GM18867 (cell line): Measurements from ENCODE around the gene FES.

Experiments used
- ATAC-seq: cut with Tn5 transposase; IDR thresholded peaks from one replicate; pipeline ENCODE4 v1.9.1; 2021; ENCODE audit warnings: mild to moderate bottlenecking, moderate library complexity; ENCODE audit not compliant: unreplicated experiment

The FES gene

DNA sequence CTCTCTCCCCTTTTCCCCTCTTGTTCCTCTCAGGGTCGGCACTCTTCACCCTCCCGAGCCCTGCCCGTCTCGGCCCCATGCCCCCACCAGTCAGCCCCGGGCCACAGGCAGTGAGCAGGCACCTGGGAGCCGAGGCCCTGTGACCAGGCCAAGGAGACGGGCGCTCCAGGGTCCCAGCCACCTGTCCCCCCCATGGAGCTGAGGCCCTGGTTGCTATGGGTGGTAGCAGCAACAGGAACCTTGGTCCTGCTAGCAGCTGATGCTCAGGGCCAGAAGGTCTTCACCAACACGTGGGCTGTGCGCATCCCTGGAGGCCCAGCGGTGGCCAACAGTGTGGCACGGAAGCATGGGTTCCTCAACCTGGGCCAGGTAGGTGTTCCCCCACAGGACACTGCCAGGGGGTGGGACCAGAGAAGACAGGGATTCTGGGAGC lies 8.7 kb upstream of the FES start:
- no peak for ATAC-seq

DNA sequence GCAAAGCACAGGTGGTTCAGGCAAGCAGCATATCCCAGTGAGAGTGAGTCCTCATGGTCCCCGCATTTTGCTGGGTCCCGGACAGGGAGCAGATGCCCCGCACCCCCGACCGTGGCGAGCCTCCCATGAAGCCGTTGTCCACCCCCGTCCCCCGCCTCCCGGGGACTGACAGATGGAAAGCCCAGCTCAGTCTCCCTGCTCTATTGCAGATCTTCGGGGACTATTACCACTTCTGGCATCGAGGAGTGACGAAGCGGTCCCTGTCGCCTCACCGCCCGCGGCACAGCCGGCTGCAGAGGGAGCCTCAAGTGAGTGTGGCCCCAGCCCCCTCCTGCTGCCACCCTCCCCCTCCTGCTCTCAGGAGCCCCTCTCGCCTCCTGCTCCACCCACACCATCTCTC lies 8.3 kb upstream of the FES start:
- no peak for ATAC-seq

DNA sequence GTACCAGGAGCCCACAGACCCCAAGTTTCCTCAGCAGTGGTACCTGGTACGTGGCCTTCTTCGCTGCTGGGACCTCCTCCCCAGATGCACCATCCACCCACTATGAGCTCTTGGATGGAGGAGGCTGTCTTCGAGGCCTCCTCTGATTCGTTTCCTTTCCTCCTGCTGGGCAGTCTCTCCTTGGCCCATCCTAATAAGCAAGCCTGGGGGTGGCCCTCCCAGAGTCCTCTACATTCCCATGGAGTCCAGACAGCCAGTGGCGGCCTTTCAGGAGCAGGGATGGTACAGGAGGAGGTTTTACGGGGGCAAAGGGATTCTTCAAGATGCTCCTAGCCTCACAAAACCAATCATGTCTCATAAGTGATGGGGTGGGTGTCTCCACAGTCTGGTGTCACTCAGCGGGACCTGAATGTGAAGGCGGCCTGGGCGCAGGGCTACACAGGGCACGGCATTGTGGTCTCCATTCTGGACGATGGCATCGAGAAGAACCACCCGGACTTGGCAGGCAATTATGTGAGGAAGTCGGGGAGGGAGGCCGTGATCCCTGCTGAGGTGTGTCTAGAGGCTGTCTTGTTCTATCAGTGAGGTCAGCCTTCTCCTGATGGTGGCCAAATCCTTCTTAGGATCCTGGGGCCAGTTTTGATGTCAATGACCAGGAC lies 7.7 kb upstream of the FES start:
- no peak for ATAC-seq

DNA sequence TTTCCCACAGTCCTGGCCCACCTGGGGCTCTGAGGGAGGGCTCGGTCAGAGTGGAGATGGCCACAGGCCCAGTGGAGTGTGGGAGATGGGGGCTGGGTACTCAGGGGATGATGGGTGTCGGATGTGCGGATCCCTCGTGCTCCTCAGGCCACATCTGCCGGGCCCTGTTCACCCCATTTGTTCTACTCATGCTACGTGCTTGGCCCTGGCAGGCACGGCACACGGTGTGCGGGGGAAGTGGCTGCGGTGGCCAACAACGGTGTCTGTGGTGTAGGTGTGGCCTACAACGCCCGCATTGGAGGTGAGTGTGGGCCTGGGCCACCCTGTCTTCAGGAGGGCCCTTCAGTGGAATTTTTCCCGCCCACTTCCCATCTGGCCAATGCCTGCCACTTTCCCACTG lies 7.0 kb upstream of the FES start:
- ATAC-seq = no peak

DNA sequence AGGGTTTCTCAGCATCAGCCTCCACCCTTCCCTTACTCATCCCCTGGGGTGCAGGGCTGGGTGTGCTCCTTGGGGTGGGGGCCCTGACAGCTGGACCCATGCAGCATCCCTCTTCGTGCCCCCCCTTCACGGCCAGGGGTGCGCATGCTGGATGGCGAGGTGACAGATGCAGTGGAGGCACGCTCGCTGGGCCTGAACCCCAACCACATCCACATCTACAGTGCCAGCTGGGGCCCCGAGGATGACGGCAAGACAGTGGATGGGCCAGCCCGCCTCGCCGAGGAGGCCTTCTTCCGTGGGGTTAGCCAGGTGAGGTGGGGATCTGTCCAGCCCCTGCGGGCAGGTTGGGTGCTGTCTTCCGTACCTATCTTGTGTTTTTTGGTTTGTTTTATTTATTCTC lies 6.3 kb upstream of the FES start:
- ATAC-seq = no peak

DNA sequence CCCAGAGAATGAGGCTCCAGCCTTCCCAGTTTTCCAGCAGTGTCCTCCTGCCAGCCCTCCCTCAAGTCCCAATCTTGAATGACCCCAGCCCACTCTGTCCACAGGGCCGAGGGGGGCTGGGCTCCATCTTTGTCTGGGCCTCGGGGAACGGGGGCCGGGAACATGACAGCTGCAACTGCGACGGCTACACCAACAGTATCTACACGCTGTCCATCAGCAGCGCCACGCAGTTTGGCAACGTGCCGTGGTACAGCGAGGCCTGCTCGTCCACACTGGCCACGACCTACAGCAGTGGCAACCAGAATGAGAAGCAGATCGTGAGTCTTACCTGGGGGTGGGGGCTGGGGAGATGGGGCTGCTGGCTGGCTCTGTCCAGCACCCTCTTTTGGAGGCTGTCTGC lies 5.6 kb upstream of the FES start:
- ATAC-seq = no peak

DNA sequence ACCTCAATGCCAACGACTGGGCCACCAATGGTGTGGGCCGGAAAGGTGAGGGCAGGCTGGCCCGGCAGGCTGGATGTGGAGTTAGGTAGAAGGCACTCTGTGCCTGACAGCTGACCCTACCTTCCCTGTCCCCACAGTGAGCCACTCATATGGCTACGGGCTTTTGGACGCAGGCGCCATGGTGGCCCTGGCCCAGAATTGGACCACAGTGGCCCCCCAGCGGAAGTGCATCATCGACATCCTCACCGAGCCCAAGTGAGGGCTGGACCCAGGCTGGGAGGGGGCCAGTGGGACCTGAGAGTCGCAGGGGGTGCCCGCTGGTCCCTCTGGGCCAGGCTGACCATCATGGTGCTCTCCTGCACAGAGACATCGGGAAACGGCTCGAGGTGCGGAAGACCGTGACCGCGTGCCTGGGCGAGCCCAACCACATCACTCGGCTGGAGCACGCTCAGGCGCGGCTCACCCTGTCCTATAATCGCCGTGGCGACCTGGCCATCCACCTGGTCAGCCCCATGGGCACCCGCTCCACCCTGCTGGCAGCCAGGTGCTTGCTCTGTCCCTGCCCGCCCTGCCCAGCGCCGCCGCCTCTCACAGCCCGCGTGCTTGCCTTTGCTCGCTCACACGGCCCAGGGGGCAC lies 4.5 kb upstream of the FES start:
- no peak for ATAC-seq

DNA sequence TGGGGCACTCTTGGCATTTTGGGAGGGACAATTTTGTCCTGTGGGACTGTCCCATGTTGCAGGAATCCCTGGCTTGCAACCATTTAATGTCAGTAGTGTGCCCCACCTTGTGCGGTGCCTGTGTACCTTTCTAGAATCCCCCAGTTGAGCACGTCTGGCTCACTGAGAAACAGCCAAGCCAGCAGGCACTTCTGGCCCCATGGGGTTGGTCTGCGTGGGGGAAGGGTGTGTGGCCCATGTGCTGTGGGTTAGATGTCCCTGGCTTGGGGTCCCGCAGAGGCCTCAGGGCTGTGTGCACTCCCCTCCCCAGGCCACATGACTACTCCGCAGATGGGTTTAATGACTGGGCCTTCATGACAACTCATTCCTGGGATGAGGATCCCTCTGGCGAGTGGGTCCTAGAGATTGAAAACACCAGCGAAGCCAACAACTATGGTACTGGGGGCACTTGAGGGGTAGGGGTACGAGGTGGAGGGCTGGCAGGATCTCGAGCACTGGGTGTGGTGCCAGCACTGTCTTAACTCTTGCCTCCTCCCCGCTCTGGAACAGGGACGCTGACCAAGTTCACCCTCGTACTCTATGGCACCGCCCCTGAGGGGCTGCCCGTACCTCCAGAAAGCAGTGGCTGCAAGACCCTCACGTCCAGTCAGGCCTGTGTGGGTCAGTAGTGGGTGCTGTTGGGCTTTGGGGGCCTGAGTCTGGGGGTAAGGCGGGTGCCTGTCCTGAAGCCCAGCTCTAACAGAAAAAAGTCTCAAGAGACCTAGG lies 3.7 kb upstream of the FES start:
- no peak for ATAC-seq

DNA sequence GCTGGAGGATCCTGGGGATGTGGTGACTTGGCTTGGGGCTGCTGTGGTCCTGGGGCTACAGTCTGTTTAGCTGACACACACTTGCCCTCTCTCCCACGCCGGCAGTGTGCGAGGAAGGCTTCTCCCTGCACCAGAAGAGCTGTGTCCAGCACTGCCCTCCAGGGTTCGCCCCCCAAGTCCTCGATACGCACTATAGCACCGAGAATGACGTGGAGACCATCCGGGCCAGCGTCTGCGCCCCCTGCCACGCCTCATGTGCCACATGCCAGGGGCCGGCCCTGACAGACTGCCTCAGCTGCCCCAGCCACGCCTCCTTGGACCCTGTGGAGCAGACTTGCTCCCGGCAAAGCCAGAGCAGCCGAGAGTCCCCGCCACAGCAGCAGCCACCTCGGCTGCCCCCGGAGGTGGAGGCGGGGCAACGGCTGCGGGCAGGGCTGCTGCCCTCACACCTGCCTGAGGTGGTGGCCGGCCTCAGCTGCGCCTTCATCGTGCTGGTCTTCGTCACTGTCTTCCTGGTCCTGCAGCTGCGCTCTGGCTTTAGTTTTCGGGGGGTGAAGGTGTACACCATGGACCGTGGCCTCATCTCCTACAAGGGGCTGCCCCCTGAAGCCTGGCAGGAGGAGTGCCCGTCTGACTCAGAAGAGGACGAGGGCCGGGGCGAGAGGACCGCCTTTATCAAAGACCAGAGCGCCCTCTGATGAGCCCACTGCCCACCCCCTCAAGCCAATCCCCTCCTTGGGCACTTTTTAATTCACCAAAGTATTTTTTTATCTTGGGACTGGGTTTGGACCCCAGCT lies 2.9 kb upstream of the FES start:
- no peak for ATAC-seq

DNA sequence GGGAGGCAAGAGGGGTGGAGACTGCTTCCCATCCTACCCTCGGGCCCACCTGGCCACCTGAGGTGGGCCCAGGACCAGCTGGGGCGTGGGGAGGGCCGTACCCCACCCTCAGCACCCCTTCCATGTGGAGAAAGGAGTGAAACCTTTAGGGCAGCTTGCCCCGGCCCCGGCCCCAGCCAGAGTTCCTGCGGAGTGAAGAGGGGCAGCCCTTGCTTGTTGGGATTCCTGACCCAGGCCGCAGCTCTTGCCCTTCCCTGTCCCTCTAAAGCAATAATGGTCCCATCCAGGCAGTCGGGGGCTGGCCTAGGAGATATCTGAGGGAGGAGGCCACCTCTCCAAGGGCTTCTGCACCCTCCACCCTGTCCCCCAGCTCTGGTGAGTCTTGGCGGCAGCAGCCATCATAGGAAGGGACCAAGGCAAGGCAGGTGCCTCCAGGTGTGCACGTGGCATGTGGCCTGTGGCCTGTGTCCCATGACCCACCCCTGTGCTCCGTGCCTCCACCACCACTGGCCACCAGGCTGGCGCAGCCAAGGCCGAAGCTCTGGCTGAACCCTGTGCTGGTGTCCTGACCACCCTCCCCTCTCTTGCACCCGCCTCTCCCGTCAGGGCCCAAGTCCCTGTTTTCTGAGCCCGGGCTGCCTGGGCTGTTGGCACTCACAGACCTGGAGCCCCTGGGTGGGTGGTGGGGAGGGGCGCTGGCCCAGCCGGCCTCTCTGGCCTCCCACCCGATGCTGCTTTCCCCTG lies 2.2 kb upstream of the FES start:
- no peak for ATAC-seq

DNA sequence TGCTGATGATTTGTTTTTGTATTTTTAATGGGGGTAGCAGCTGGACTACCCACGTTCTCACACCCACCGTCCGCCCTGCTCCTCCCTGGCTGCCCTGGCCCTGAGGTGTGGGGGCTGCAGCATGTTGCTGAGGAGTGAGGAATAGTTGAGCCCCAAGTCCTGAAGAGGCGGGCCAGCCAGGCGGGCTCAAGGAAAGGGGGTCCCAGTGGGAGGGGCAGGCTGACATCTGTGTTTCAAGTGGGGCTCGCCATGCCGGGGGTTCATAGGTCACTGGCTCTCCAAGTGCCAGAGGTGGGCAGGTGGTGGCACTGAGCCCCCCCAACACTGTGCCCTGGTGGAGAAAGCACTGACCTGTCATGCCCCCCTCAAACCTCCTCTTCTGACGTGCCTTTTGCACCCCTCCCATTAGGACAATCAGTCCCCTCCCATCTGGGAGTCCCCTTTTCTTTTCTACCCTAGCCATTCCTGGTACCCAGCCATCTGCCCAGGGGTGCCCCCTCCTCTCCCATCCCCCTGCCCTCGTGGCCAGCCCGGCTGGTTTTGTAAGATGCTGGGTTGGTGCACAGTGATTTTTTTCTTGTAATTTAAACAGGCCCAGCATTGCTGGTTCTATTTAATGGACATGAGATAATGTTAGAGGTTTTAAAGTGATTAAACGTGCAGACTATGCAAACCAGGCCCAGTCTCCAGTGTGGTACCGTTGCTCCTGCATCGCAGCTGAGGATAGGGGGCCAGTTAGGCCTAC lies 1.4 kb upstream of the FES start:
- ATAC-seq = no peak

DNA sequence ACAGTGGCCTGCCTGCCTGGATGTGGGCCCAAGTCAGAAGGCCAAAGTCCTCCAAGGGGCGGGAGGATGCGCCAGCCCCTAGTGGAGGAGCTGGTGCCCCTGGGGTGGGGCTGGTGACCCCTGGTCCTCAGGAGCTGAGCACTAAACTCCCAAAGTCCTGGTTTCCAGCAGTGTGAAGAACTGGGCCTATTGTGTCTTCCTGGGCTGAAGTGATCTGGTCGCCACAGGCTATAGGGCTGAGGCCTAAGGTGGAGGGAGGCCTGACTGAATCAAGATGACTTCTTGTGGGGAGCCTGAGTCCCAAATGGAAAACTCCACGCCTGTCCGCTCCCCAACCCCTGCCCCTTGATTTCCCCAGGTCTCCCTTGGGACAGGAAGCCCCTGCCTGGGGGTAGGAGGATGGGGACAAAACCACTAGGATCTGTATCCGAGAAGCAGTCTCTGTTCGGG lies 753 bp upstream of the FES start:
- no peak for ATAC-seq

DNA sequence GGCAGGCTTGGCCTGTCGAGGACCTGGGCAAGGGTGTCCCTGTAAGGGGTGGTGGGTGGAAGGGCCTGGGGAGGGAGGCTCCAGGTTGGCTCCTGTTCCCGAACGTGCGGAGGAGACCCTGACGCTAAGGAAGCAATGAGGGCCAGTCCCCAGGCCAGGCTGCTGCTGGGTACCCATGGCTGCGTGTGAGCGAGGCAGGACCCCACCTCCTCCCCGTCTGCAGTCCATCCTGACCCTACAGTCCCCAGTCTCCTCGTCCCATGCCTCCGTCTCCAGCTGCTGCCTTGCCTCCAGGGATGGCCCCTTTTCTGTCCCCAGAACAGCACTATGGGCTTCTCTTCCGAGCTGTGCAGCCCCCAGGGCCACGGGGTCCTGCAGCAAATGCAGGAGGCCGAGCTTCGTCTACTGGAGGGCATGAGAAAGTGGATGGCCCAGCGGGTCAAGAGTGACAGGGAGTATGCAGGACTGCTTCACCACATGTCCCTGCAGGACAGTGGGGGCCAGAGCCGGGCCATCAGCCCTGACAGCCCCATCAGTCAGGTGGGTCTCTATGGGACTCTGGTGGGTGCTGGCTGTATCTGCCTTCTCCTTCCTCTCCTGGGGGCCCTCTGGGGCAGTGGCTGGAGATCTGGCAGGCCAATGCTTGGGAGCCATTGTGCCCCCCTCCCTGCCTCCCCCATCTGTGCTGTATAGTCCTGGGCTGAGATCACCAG lies 571 bp downstream of the FES start:
- ATAC-seq = no peak

DNA sequence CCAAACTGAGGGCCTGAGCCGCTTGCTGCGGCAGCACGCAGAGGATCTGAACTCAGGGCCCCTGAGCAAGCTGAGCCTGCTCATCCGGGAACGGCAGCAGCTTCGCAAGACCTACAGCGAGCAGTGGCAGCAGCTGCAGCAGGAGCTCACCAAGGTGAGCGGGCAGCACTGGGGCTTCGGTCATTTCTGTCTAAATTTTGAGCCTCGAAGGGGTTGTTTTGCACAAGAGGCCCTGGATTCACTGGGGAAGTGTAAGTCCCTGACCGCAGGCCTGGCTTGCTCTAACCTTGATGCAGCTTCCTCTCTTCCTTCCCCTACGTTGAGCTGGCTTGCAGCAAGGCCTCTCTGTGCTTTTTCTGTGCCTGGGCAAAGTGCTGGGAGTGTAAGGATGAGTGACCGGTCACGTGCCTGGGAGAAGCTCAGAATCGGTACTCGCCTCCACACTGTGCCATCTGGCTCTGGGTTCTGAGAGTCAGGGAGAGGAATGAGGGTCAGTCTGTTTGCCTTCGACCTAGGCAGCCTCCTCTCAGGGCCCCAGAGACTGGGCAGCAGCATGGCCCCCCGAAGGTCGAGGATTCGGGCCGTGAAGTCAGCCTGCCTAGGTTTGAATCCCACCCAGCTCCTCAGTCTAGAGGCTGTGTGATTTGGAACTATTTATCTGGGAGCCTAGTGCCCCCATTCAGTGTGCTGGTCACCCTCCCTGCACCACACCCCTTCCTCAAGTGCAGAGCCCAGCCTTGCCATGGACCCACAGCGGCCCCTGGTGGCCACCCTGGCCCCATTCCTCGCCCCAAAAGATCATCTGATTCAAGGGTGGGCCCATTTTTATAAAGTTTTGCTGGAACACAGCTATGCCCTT lies 1.4 kb downstream of the FES start:
- no peak for ATAC-seq

DNA sequence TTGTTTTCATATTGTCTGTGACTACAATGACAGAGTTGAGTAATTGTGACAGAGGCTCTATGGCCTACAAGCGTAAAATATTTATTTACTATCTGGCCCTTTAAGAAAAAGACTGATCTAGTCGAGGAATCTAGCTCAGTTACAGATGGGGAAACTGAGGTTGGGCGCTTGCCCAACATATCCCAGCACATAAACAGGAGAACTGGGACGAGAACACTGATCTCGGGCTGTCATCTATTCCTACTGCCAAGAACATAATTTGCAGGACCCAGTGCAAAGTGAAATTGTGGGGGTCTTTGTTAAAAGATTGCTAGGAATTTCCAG lies 1.9 kb downstream of the FES start:
- no peak for ATAC-seq

DNA sequence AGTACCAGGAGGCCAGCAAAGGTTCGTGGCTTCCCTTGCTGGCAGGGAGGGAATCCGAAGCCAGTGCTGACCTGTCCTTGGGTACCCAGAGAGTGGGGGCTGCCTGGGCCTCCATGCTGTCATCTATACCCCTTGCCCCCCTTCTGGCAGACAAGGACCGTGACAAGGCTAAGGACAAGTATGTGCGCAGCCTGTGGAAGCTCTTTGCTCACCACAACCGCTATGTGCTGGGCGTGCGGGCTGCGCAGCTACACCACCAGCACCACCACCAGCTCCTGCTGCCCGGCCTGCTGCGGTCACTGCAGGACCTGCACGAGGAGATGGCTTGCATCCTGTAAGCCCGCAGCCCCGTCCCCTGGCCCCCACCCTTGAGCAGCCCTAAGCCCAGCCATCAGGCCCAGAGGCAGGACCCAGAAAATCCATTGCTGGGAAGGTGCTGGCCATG lies 2.8 kb downstream of the FES start:
- no peak for ATAC-seq

DNA sequence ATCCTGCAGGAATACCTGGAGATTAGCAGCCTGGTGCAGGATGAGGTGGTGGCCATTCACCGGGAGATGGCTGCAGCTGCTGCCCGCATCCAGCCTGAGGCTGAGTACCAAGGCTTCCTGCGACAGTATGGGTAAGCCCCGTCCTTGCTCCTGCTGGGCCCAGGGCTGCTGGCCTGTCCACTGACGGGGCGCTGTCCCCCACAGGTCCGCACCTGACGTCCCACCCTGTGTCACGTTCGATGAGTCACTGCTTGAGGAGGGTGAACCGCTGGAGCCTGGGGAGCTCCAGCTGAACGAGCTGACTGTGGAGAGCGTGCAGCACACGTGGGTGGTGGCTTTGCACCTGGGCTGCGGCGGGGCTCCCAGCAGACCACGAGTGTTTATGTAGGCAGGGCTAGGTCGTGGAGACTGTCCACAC lies 5.0 kb downstream of the FES start:
- no peak for ATAC-seq

DNA sequence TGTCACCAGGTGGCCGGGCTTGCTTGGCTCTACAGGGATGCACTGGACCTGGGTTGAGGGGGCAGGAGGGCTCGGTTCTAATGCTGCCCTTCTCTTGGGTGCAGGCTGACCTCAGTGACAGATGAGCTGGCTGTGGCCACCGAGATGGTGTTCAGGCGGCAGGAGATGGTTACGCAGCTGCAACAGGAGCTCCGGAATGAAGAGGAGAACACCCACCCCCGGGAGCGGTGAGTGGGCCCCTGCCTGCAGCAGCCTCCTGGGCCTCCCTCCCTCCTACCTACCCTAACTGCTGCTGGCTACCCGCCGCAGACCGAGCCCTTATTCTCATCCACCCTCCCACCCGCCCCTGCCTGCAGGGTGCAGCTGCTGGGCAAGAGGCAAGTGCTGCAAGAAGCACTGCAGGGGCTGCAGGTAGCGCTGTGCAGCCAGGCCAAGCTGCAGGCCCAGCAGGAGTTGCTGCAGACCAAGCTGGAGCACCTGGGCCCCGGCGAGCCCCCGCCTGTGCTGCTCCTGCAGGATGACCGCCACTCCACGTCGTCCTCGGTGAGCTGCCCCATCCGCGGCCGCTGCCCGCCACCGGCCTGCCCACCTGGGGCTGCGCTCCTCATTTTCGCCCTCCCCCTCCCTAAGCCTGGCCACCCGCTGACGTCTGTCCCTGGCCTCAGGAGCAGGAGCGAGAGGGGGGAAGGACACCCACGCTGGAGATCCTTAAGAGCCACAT lies 5.6 kb downstream of the FES start:
- no peak for ATAC-seq
